ENCODE data around the gene PRSS22. TPM values are rescaled to one million over a fixed set of nuclear protein-coding genes. Genes with fewer than 3 reads are reported as not detected.

PRSS22 gene
- total RNA-seq, 1 experiment from 2014 or later: 3.9 TPM

GRCh38 chr16:2867987-2868789, 10.2 kb upstream of the PRSS22 start (continued):
- TF ChIP-seq E2F4 (CRISPR knock-in tag; IDR thresholded peaks at IDR 0.05; ENCODE audit: borderline replicate concordance, low read depth): no peak
- TF ChIP-seq RELA (CRISPR knock-in tag; IDR thresholded peaks at IDR 0.05; ENCODE audit: borderline replicate concordance): no peak
- no peak for TF ChIP-seq NR2C2 (CRISPR knock-in tag; IDR thresholded peaks at IDR 0.05)
- TF ChIP-seq AFF4 (CRISPR knock-in tag; IDR thresholded peaks at IDR 0.05; ENCODE audit: borderline replicate concordance): no peak
- TF ChIP-seq CREB1 (CRISPR knock-in tag; IDR thresholded peaks at IDR 0.05): no peak
- TF ChIP-seq ZNF425 (CRISPR knock-in tag; conservative IDR thresholded peaks at IDR 0.05): no peak
- peak; percentile 55; the same call in 1 of the 2 replicates for TF ChIP-seq SP1 (CRISPR knock-in tag; conservative IDR thresholded peaks at IDR 0.05)
- no peak for TF ChIP-seq PRDM15 (CRISPR knock-in tag; IDR thresholded peaks at IDR 0.05)
- TF ChIP-seq FOXP4 (CRISPR knock-in tag; IDR thresholded peaks at IDR 0.05): no peak
- TF ChIP-seq ARID4B (CRISPR knock-in tag; IDR thresholded peaks at IDR 0.05; ENCODE audit: borderline replicate concordance): no peak
- TF ChIP-seq ZNF671 (CRISPR knock-in tag; IDR thresholded peaks at IDR 0.05): no peak
- 0 out of 2 replicates have a peak, but pooled peaks have one; percentile 62 for TF ChIP-seq CREM (CRISPR knock-in tag; IDR thresholded peaks at IDR 0.05)
- no peak for TF ChIP-seq JUN (CRISPR knock-in tag; IDR thresholded peaks at IDR 0.05)
- TF ChIP-seq ZNF219 (CRISPR knock-in tag; IDR thresholded peaks at IDR 0.05; ENCODE audit: borderline replicate concordance): no peak
- TF ChIP-seq ZNF281 (CRISPR knock-in tag; IDR thresholded peaks at IDR 0.05): no peak
- no peak for TF ChIP-seq NFYB (CRISPR knock-in tag; conservative IDR thresholded peaks at IDR 0.05; ENCODE audit: low read depth)

Measured in WTC11 (cell line).